GM21447 (cell line): ENCODE data around the gene KCNIP3.
"Not testable (repeated sequence)": the region's sequence is repeated elsewhere in the genome, so short reads cannot be mapped to it uniquely, and the experiment has no call there.

Experiments
- ATAC-seq: cut with Tn5 transposase; IDR thresholded peaks from one replicate; pipeline ENCODE4 v1.9.1; 2021; ENCODE audit not compliant: unreplicated experiment

Gene KCNIP3

DNA sequence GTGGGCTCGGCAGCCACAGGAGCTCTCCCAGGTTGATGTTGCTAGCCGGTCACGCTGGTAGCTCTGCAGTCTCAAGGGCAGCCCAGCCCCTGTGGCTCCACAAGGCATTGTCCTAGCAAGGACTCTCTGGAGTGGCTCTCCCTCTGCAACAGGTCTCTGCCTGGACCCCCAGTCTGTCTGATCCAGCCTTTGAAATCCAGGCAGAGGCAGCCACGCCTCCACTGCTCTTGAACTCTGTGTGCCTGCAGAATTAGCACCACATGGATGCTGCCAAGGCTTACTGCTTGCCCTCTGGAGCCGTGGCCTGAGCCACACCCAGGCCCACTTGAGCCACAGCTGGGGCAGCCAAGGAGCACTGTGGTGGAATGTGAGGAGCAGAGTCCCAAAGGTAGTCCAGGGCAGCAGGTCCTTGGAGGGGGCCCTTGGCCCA, 62.4 kb downstream of the KCNIP3 start:
- ATAC-seq = no peak

DNA sequence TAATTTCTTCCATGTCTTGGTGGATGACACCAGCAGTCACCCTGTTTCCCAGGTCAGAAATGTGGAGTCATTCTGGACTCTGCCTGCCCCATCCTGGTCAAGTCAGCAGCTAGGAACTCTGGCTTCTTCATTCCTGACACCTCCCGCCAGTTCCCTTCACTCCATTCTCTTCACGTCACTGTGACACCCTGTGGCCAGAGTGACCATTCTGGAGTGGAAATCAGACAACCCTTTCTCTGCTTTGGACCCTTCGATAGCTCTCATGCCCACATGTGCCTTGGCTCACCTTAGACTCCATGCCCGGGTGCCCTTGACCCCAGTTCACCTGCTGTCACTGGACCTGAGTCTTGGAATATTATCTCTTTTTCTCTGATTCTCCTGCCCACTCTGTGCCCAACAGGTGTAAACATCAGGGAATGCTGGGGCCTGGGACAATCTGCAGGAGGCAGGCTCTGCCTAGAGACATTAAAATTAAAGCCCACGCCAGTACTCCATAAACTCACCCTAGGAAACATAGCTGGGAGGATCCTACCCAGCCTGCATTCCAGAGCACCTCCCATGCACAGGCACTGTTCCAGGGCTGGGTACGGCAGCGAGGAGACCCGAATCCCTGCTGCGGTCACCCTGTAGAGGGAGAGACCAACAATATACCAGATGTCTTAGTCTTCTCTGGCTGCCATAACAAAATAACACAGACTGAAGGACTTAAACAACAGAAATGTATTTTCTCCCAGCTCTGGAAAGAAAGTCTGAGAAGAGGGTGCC, 64.3 kb downstream of the KCNIP3 start:
- no peak for ATAC-seq

DNA sequence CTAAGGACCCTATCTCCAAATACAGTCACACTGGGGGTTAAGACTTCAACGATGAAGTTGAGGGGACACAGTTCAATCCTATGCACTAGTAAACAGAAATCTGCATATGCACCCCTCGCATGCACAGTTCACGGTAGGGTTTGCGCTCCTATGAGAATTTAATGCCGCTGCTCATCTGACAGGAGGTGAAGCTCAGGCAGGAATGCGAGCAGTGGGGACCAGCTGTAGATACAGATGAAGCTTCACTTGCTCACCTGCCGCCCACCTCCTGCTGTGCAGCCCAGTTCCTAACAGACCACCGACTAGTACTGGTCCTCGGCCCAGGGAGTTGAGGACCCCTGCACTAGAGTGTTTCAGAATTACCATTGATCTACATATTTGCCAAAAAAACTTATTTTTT, 65.3 kb downstream of the KCNIP3 start:
- no peak for ATAC-seq

DNA sequence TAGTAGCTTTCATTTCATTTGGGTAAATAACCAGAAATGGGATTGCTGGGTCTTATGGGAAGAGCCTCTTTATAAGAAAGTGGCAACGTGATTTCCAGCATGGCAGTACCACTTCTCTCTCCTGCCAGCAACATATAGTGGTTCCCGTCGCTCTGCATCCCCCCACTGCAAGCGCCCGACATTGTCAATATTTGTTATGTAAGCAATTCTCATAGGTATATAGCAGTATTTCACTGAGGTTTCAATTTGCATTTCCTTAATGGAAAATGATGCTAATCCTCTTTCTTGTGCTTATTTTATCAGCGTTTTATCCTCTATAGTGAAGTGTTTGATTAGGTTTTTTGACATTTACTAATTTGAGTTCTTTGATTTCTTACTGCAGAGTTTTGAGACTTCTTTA, 69.4 kb downstream of the KCNIP3 start:
- no peak for ATAC-seq

DNA sequence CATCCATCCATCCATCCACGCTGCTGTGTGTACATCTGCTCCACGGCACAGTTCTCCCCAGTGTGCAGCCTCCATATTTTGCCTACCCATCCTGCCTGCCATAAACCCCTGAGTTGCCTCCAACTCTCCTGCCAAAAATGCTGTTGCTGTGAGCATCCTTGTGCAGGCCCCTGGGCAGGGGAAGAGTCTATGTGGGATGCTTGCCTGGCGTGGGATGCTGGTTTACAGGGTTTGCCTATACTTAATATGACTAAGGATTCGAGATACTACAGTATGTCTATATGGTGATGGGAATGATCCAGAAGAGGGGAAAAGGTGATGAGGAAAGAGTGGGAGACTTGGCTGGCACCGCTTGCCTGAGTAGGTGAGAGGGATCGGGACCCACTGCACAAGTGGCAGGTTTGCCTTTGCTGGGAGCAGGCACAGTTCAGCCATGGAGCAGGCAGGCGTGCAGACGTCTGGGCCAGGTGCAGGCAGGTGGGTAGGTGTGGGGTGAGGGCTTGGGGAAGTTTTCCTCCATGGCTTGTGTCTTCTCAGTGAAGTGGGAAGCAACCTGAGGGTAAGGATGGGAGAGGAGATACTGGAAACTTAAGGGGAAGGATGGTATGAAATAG, 75.2 kb downstream of the KCNIP3 start:
- ATAC-seq = no peak

DNA sequence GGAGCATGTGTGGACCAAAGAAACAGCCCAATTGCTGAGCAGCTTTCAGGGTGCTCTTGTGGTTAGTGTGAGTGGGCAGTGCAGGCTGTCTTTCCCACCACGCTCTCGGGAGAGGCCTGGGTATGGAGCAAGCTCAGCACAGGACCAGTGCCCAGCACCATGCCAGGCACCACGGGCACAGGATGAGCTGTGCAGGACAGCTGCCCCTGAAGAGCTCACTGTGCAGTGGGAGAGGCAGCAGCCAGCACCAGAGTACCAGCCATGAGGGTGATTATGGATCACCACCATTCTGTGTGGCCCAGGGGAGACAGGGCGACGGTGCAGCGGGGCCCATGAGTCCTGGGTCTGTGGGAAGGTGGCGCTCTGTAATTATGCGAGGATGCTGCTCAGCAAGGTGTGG, 75.7 kb downstream of the KCNIP3 start:
- no peak for ATAC-seq

DNA sequence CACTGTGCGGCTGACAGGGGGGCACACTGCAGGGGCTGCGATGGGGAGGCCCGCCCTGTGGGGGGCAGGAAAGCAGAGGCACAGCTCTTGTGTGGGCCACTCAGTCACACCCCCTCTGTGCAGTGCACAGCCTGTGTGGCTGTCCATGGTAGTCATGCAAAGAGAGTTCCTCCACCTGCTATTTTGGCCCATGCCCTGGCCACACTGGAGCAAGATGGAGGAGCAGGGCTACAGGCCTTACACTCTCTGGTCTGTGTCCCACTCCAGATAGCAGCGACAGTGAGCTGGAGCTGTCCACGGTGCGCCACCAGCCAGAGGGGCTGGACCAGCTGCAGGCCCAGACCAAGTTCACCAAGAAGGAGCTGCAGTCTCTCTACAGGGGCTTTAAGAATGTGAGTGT, 76.9 kb downstream of the KCNIP3 start:
- ATAC-seq = no peak

DNA sequence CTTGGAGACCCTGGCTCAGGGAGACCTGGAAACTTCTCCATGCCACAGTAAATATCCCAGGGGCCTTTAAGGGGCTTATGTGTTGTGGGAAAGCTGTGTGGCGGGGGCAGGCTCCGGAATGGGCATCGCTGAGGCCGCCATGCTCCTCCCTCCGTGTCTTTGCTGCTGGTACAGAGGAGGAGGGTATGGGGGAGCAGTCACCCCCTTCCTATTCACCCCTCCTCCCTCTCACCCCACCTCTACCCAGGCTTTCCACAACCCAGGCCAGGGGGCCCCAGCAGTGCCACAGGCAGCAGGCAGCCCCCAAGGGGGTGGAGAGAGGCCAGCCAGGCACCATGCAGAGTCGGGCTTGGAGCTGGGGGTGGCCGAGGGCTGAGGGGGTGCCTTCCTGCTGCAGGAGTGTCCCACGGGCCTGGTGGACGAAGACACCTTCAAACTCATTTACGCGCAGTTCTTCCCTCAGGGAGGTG, 77.3 kb downstream of the KCNIP3 start:
- ATAC-seq = no peak

DNA sequence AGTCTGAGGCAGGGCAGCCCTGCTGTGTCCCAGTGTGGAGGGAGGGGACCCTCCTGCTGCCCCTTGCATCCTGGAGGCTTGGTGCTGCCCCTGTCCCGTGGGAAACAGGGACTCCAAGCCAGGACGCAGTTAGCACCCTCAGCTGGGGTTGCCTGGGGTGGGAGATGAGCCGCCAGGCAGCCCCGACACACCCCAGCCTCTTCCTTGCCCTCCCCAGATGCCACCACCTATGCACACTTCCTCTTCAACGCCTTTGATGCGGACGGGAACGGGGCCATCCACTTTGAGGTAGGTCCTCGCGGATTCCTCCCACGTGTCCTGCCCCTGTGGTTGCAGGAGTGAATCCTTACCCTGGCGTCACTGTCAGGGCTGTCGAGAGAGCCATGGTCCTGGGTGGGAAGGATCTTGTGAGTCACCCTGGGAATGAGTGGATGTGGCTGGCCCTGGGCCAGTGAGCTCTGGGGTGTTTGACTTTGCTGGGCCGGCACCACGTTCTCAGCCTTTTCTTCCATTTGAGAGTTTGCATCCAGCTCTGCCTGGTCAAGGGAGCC, 77.8 kb downstream of the KCNIP3 start:
- no peak for ATAC-seq

DNA sequence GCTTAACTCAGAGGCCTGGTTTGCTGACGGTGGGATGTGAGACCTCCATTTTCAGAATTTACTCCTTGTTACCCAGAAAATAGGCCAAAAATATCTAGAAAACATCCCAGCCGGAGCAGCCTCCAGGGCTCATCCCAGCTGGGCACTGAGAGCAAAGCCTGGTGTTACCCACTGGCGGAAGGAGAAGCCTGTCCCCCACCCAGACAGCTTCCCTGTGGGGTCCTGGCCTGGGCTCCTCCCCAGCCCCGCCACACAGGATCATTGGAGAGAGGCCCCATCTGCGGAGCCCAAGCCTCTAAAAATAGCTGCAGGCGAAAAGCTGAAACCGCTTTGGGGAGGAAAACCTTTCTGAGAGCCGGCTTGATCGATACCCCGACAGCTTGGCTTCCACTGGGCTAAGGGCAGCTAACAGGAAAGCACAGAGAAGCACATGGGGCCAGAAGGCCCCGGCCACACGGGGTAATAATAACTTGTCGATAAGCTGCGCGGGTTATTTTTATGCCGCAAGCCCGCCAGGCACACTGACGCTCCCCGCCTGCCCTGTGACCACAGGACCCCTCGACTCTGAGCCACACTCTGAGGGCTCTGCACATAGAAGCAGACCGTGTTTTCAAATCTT, 78.5 kb downstream of the KCNIP3 start:
- ATAC-seq = no peak

DNA sequence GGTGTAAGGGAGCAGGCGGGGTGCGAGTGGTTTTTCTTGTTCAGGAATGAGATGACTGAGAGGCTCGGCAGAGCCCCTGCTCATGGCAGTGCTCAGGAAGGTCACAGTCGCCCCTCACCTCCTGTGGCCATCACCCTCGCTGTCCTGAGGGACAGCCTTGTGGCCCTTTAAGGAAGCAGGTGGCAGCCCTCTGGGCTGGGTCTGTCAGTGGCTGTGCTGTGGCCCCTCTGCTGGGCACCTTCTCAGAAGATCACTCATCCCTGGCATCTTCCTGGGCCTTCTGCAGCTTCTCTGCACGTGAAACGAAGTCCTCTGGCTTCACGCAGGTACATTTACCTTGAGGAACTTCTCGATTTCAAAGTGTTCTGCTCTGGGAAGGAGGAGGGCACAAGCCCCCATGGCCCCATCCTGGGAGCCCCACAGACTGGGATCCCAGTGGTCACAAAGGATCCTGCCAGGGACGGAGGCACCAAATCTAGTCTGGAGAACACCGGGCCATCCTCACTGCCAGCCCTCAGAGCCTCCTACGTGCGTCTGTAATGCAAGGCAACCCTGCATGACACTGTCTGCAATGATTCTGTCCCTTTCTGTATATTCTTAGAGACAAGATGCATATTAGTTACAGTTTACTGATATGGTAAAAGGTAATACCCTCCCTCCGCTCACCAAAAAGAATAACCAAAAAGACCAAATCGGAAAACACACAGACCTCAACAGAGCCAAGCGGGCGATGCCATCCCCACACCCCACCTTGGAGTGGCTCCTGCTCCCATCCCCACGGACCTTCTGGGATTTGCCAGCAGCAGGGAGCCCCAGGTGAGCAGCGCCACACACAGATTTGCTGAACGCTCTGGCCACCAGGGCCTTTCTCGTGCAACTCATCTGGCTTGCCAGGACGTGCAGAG, 79.4 kb downstream of the KCNIP3 start:
- no peak for ATAC-seq

DNA sequence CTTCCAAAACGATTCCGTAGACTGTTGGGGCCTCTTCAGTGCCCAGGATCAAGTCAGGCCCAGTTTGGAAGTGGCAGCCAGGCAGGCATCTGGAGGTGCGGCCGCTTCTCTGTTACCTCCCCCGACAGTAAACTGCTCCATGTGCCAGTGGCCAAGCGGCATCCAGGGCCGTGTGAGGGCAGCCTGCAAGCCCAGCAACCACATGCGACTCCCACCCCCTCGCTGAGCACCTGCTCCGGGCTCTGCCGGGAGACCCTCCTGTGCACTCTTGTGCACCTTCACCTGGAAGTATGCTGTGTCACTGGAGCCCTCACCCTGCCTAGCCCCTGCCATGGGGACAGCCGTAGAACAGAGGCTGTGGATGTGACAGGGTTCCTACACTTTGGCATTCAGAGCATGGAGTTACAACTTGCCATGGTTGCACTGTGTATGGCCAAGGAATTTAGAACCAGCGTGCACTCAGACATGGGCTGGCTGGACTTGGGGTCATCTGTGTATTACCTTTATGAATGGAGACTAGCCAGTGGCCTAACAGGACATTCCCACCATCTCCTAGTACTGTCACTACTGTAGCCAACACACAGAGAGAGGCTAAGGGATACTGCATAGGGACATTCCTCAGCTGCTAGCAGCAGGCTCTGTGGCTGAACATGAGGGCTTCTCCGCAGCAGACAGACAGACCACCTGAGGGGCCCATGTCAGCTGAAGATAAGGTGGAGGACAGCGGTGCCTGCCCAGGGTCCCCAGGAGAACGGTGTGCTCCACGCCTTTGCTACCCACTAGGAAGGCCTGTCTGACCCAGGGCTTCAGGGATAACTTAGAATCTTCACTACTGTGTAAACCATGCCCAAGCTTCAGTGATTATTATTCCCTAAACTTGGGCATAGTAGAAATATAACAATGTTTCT, 80.3 kb downstream of the KCNIP3 start:
- no peak for ATAC-seq

DNA sequence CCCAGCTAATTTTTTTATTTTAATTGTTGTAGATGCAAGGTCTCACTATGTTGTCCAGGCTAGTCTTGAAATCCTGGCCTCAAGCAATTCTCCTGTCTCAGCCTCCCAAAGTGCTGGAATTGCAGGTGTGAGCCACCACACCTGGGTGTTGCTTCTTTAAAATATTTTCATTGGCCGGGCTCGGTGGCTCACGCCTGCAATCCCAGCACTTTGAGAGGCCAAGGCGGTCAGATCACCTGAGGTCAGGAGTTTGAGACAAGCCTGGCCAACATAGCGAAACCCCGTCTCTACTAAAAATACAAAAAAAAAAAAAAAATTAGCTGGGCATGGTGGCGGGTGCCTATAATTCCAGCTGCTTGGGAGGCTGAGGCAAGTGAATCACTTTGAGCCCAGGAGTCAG, 81.1 kb downstream of the KCNIP3 start:
- ATAC-seq = not testable (repeated sequence)

DNA sequence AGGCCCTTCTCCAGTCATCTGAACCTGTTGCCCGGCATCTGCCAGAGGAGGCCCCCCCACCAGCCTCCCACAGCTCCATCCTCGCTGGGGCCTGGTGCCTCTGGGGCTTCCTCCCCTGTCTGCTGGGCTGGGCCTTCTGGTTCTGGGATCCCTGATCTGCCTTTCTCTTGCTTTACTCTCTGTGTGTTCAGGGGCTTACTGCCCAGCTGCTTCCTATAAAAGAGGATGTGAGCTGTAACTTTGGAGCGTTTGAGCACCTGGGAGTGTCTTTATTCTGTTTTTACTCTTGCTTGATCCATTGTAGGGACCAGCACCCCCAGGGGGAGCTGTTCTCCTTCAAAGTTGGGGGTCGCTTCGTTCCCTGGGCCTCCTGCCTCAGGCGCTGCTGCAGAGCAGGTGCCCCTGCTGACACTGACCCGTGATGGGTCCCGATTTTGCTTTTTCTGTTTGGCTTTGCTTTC, 82.3 kb downstream of the KCNIP3 start:
- no peak for ATAC-seq

DNA sequence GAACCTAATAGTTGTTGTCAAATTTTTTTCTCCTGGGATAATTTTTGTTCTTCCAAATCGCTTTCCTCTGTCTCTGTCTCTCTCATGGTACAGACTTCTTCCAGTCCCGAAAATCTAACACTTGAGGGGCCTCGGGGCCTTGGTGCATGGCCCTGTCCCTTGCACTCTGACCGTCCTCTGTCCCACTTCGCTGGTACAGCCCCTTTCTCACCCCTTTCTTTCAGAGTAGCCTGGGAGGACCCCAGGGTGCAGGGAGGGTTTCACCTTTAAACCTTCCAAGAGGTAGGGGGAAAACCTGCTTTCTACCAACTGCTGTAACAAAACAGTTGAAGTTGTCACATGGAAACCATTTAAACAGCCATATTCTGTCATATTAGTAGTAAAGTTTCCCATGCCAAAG, 83.1 kb downstream of the KCNIP3 start:
- ATAC-seq = no peak

DNA sequence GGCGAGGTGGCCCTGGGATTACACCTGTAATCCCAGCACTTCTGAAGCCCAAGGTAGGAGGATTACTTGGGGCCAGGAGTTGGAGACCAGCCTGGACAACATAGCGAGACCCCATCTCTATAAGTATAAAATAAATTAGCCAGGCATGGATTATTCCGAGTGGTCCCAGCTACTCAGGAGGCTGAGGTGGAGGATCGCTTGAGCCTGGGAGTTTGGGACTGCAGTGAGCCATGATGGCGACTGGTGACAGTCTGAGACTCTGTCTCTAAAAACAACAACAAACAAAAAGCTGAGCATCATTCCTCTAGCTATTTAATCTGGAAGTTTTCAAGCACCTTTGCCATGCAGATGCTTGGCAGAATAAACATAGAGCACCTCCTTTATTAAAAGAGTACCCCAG, 83.6 kb downstream of the KCNIP3 start:
- no peak for ATAC-seq

DNA sequence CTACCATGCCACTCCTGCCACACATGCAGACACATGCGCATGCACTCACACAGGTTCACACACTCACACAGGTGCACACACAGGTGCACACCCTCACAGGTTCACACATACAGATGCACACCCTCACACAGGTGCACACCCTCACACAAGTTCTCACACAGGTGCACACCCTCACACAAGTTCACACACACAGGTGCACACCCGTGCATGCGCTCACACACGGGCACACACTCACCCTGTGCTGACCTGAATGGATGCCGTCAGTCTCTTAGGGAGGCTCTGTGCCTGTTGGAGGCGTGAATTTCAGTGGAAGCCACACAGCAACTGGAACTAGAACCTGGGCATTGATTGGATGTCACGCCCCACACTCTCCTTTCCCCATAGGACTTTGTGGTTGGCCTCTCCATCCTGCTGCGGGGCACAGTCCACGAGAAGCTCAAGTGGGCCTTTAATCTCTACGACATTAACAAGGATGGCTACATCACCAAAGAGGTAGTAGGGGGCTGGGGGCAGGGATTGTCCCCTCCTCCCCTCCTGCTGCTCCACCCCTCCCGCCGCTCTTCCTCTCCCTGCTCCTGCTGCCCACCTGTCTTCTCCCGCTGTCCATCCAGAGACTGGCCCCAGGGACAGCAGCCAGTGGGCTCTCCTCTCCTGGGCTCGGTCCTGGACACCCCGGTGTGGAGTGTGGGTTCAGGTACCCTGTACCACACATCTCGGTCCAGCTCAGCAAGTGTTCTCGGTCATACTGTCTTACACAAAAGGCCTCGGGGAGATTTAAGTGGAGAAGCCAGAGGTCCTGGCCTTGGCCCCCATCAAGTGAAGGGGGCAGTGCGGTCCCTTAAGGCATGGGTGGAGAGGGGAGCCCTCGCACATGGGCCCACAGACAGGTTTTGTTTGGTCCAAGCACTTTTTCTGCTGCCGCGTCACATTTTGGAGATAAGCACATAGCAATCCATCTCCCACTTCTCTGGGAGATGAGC, 84.4 kb downstream of the KCNIP3 start:
- no peak for ATAC-seq

DNA sequence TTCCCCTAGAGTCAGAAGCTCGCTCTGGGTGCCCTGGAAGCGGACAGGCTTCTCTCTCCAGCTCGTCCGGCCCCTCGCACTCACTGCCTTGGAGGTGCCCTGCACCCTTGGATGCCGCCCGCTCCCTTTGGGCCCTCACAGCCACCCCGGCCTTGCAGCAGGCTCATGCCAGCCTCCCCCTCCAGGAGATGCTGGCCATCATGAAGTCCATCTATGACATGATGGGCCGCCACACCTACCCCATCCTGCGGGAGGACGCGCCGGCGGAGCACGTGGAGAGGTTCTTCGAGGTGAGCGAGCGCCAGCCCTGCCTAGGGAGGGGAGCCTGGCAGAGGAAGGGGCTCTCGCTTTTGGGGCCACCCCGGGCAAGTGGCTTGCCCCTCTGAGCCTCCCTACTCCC, 85.0 kb downstream of the KCNIP3 start:
- ATAC-seq = no peak
